ENCODE data around the gene UFSP1. TPM values are rescaled to one million over a fixed set of nuclear protein-coding genes. Genes with fewer than 3 reads are reported as not detected.
"Not testable (repeated sequence)": the region's sequence is repeated elsewhere in the genome, so short reads cannot be mapped to it uniquely, and the experiment has no call there.

UFSP1 gene
- total and polyA plus RNA-seq, 5 donors from 2014 or later: 0.39 to 4.8 (median 1.4) TPM

DNA sequence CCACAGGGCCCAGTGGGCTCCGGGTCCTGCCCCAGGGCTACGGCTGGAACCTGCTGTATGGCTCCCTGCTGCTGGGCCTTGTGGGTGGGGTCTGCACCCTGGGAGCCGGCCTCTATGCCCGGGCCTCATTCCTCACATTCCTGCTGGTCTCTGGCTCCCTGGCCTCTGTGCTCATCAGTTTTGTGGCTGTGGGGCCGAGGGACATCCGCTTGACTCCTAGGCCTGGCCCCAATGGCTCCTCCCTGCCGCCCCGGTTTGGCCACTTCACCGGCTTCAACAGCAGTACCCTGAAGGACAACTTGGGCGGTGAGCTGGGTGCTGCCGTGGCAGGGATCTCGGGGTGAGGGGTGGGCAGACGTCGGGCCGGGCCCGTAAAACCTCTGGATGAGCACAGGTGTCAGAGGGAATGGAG lies 32.6 kb downstream of the UFSP1 start:
- Histone ChIP-seq H3K27ac (ENCODE audit: insufficient read depth, low read length, poor library complexity, severe bottlenecking) (no peak overlapping the region), H3K4me1 (ENCODE audit: control insufficient read depth, insufficient read depth, low read length, poor library complexity, severe bottlenecking) (peaks cover 21% of the 10 kb centered on the region), H3K9me3 (ENCODE audit: control insufficient read depth in 2 of 2, low read length in 2 of 2) (no peaks in the 10 kb centered on the region), H3K4me3 (ENCODE audit: low read depth, low read length) (no peak overlapping the region), H3K36me3 (ENCODE audit: control insufficient read depth, insufficient read depth, low read length) (peaks cover 27% of the 10 kb centered on the region), H3K27me3 (ENCODE audit: control insufficient read depth, insufficient read depth, low read length) (no peaks in the 10 kb centered on the region)
- no peaks in the 10 kb centered on the region for H3K27me3 Mint-ChIP-seq
- DNase-seq (no peak), ATAC-seq (ENCODE audit: low read depth in 2 of 2) (no peak)
- peak overlapping the region in 1 of 4 donors; percentile 65 for H3K4me3 Mint-ChIP-seq
- peaks cover 0 to 33% (median 15%) of the 10 kb centered on the region in 4 donors for H3K4me1 Mint-ChIP-seq
- peaks cover 30% of the 10 kb centered on the region for H3K36me3 Mint-ChIP-seq
- H3K9me3 Mint-ChIP-seq: no peaks in the 10 kb centered on the region
- no peak overlapping the region for H3K27ac Mint-ChIP-seq

DNA sequence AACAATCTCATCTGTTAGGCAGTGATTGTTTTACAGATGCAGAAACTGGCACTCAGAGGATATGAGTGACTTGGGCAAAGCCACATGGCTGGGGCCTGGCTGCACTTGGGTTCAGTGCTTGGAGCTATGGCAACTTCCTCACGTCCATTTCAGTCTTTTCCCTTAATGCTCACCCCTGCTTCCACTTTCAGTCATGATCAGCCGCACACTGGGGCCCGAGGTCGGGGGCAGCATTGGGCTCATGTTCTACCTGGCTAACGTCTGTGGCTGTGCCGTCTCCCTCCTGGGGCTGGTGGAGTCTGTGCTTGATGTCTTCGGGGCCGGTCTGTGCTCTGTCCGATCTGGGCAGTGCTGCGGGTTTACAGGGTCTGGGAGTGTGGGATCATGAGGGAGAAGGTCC lies 34.0 kb downstream of the UFSP1 start:
- Histone ChIP-seq H3K9me3 (ENCODE audit: control insufficient read depth in 2 of 2, low read length in 2 of 2) (no peaks in the 10 kb centered on the region), H3K4me3 (ENCODE audit: low read depth, low read length) (no peak overlapping the region), H3K27me3 (ENCODE audit: control insufficient read depth, insufficient read depth, low read length) (no peaks in the 10 kb centered on the region), H3K27ac (ENCODE audit: insufficient read depth, low read length, poor library complexity, severe bottlenecking) (no peak overlapping the region), H3K4me1 (ENCODE audit: control insufficient read depth, insufficient read depth, low read length, poor library complexity, severe bottlenecking) (peaks cover 25% of the 10 kb centered on the region), H3K36me3 (ENCODE audit: control insufficient read depth, insufficient read depth, low read length) (peaks cover 21% of the 10 kb centered on the region)
- Mint-ChIP-seq H3K4me3 (peak overlapping the region in 3 of 4 donors; percentile 17 to 87 (median 36)), H3K9me3 (no peaks in the 10 kb centered on the region), H3K36me3 (peaks cover 25% of the 10 kb centered on the region), H3K4me1 (peaks cover 0 to 34% (median 17%) of the 10 kb centered on the region in 4 donors), H3K27ac (peak overlapping the region in 1 of 3 donors; percentile 57), H3K27me3 (no peaks in the 10 kb centered on the region)
- DNase-seq (no peak), ATAC-seq (ENCODE audit: low read depth in 2 of 2) (no peak)

GRCh38 chr7:100854899-100855298 lies 34.6 kb downstream of the UFSP1 start:
- DNase-seq; H3K27ac ChIP-seq (ENCODE audit: insufficient read depth, low read length, poor library complexity, severe bottlenecking); H3K4me3 ChIP-seq (ENCODE audit: low read depth, low read length); H3K9me3 ChIP-seq (ENCODE audit: control insufficient read depth in 2 of 2, low read length in 2 of 2); H3K9me3 Mint-ChIP-seq; H3K27me3 ChIP-seq (ENCODE audit: control insufficient read depth, insufficient read depth, low read length); H3K27me3 Mint-ChIP-seq; ATAC-seq (ENCODE audit: low read depth in 2 of 2): not testable (repeated sequence)
- Histone ChIP-seq H3K4me1 (ENCODE audit: control insufficient read depth, insufficient read depth, low read length, poor library complexity, severe bottlenecking) (peaks cover 25% of the 10 kb centered on the region), H3K36me3 (ENCODE audit: control insufficient read depth, insufficient read depth, low read length) (peaks cover 15% of the 10 kb centered on the region)
- Mint-ChIP-seq H3K27ac (peak overlapping the region in 1 of 3 donors; percentile 26), H3K4me3 (peak overlapping the region in 2 of 4 donors; percentile 33 to 87), H3K36me3 (peaks cover 20% of the 10 kb centered on the region), H3K4me1 (peaks cover 0 to 34% (median 17%) of the 10 kb centered on the region in 4 donors)

GRCh38 chr7:100854146-100854895 lies 35.2 kb downstream of the UFSP1 start:
- Mint-ChIP-seq H3K9me3 (no peaks in the 10 kb centered on the region), H3K27me3 (no peaks in the 10 kb centered on the region), H3K4me1 (peaks cover 0 to 34% (median 17%) of the 10 kb centered on the region in 4 donors), H3K27ac (peak overlapping the region in 1 of 3 donors; percentile 65), H3K4me3 (peak overlapping the region; percentile 27 to 94 (median 88)), H3K36me3 (peaks cover 14% of the 10 kb centered on the region)
- Histone ChIP-seq H3K36me3 (ENCODE audit: control insufficient read depth, insufficient read depth, low read length) (peaks cover 10% of the 10 kb centered on the region), H3K4me1 (ENCODE audit: control insufficient read depth, insufficient read depth, low read length, poor library complexity, severe bottlenecking) (peaks cover 25% of the 10 kb centered on the region), H3K9me3 (ENCODE audit: control insufficient read depth in 2 of 2, low read length in 2 of 2) (no peaks in the 10 kb centered on the region), H3K4me3 (ENCODE audit: low read depth, low read length) (no peak overlapping the region), H3K27me3 (ENCODE audit: control insufficient read depth, insufficient read depth, low read length) (no peaks in the 10 kb centered on the region), H3K27ac (ENCODE audit: insufficient read depth, low read length, poor library complexity, severe bottlenecking) (no peak overlapping the region)
- ATAC-seq (ENCODE audit: low read depth in 2 of 2) (no peak), DNase-seq (no peak)

DNA sequence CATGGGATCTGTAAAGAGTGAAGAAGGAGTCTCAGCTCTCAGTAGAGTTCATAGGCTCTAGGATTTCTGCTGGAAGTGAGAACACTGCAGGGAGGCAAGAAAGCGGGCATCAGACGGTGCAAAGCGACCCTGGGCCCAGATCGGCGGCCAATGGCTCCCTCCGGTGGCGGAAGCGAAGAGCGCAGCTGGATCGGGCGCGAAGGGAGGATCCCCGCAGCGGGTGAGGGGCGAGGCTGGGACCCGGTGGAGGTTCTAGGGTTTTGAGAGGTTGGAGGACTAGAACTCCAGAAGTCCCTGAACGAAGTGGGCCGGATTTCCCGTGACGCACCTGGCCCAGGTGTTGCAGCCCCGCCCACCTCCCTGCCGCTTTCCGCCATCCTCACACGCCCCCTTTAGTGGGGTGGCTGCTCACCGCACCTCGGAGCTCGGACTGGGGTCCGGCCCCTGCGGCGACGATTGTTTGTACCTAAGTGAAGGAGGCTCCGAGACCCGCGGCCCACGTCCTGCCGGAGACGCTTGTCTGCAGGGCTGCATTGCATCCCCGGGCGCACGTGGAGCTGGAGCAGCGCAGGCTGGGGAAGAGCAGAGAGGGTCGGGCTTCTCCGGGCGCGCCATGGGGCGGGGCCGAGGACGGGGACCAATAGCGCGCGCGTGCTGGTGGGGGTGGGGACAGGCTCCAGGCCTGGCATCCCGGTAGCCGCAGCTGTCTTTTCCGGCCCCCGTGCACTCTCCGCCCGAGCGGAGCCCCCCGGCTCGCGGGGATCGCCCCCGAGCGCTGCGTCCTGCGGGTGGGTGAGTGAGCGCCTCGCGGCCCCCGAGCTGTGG lies 37.3 kb downstream of the UFSP1 start, which contains the start of gene SLC12A9:
TSS of gene SLC12A9 (plus strand) at position 666 of the 825 bp plus-strand sequence. CDS start 1,485 bp downstream, outside the sequence.
- Mint-ChIP-seq H3K4me1 (peaks cover 0 to 35% (median 17%) of the 10 kb centered on the region in 4 donors), H3K27ac (peak within 1 kb of the TSS; percentile 66 to 94 (median 92)), H3K4me3 (peak within 1 kb of the TSS; percentile 87 to 94 (median 90)), H3K9me3 (no peaks in the 10 kb centered on the region), H3K36me3 (peaks cover 10% of the 10 kb centered on the region), H3K27me3 (no peaks in the 10 kb centered on the region)
- H3K4me3 ChIP-seq (ENCODE audit: low read depth, low read length): peak within 1 kb of the TSS; percentile 87
- DNase-seq (peak; percentile 81 to 92 (median 85)), ATAC-seq (ENCODE audit: low read depth in 2 of 2) (peak; percentile 95 to 96)
- no peaks in the 10 kb centered on the region for H3K27me3 ChIP-seq (ENCODE audit: control insufficient read depth, insufficient read depth, low read length)
- no peaks in the 10 kb centered on the region for H3K9me3 ChIP-seq (ENCODE audit: control insufficient read depth in 2 of 2, low read length in 2 of 2)
- peak within 1 kb of the TSS; percentile 78 for H3K27ac ChIP-seq (ENCODE audit: insufficient read depth, low read length, poor library complexity, severe bottlenecking)
- H3K4me1 ChIP-seq (ENCODE audit: control insufficient read depth, insufficient read depth, low read length, poor library complexity, severe bottlenecking): peaks cover 25% of the 10 kb centered on the region
- peaks cover 2% of the 10 kb centered on the region for H3K36me3 ChIP-seq (ENCODE audit: control insufficient read depth, insufficient read depth, low read length)

- H3K27me3 Mint-ChIP-seq: no peaks in the 10 kb centered on the region
- Histone ChIP-seq H3K27me3 (ENCODE audit: control insufficient read depth, insufficient read depth, low read length) (no peaks in the 10 kb centered on the region), H3K36me3 (ENCODE audit: control insufficient read depth, insufficient read depth, low read length) (no peaks in the 10 kb centered on the region), H3K4me1 (ENCODE audit: control insufficient read depth, insufficient read depth, low read length, poor library complexity, severe bottlenecking) (peaks cover 8% of the 10 kb centered on the region), H3K4me3 (ENCODE audit: low read depth, low read length) (no peak overlapping the region), H3K27ac (ENCODE audit: insufficient read depth, low read length, poor library complexity, severe bottlenecking) (no peak overlapping the region), H3K9me3 (ENCODE audit: control insufficient read depth in 2 of 2, low read length in 2 of 2) (no peaks in the 10 kb centered on the region)
- peaks cover 4% of the 10 kb centered on the region for H3K36me3 Mint-ChIP-seq
- H3K4me1 Mint-ChIP-seq: peaks cover 0 to 8% (median 5%) of the 10 kb centered on the region in 4 donors
- ATAC-seq (ENCODE audit: low read depth in 2 of 2) (no peak), DNase-seq (no peak)
- no peaks in the 10 kb centered on the region for H3K9me3 Mint-ChIP-seq
- H3K27ac Mint-ChIP-seq: peak overlapping the region in 1 of 3 donors; percentile 77
- H3K4me3 Mint-ChIP-seq: peak overlapping the region in 1 of 4 donors; percentile 80
Measured at GRCh38 chr7:100847360-100847759, 42.2 kb downstream of the UFSP1 start.

- H3K27ac ChIP-seq (ENCODE audit: insufficient read depth, low read length, poor library complexity, severe bottlenecking): no peak overlapping the region
- Mint-ChIP-seq H3K27ac (no peak overlapping the region), H3K36me3 (no peaks in the 10 kb centered on the region), H3K4me3 (peak overlapping the region in 1 of 4 donors; percentile 36), H3K4me1 (peaks cover 0 to 12% (median 8%) of the 10 kb centered on the region in 4 donors), H3K9me3 (peaks cover 0 to 2% (median 0%) of the 10 kb centered on the region in 7 donors), H3K27me3 (no peaks in the 10 kb centered on the region)
- H3K27me3 ChIP-seq (ENCODE audit: control insufficient read depth, insufficient read depth, low read length): no peaks in the 10 kb centered on the region
- no peaks in the 10 kb centered on the region for H3K4me1 ChIP-seq (ENCODE audit: control insufficient read depth, insufficient read depth, low read length, poor library complexity, severe bottlenecking)
- no peaks in the 10 kb centered on the region for H3K36me3 ChIP-seq (ENCODE audit: control insufficient read depth, insufficient read depth, low read length)
- ATAC-seq (ENCODE audit: low read depth in 2 of 2) (no peak), DNase-seq (no peak)
- no peaks in the 10 kb centered on the region for H3K9me3 ChIP-seq (ENCODE audit: control insufficient read depth in 2 of 2, low read length in 2 of 2)
- no peak overlapping the region for H3K4me3 ChIP-seq (ENCODE audit: low read depth, low read length)
Measured at GRCh38 chr7:100840470-100841100, 48.9 kb downstream of the UFSP1 start.

All from CD4-positive, CD25-positive, alpha-beta regulatory T cell (primary cell).